GM18526 (cell line): Measurements from ENCODE around the gene RBP3.

Source experiments
- POLR2A ChIP-seq: IDR thresholded peaks from 3 replicates; pipeline ENCODE4 v1.6.1; 2011; ENCODE audit not compliant: insufficient read length; ENCODE audit errors: extremely low read depth

The RBP3 gene

DNA sequence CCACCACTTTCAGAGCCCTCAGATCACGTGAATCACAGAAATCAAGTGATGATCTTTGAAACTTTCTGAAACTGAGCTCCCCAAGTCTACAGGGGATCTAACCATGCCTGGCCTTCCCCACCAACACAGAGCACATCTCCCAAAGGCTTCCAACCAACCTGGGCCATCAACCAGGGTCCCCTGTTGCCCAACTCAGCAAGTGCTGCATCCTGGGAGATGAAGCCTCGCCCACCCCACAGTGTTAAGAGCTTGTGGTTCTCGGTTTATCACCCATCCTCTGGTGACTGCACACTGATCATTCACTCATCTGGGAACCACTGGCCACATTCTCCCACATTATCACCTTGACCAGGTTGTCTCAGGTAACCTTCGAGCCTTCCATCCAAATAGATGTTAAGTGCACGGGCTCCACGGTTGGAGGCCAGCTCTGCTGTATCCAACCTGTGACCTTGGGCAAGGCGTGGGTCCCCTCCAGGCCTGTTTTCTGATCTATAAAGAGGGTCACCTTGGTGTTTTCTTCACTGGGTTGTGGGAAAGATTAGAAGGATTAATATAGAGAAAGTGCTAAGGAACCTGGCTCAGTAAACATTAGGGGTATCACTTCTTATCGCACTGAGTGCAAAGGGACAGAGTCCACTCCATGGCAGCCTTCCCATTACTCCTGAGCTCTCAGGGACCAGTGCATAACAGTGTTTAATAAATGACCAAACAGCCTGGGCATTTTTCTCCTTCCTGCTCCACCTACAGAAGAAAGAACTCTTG lies 32.4 kb downstream of the RBP3 start:
- TF ChIP-seq POLR2A = no peak

DNA sequence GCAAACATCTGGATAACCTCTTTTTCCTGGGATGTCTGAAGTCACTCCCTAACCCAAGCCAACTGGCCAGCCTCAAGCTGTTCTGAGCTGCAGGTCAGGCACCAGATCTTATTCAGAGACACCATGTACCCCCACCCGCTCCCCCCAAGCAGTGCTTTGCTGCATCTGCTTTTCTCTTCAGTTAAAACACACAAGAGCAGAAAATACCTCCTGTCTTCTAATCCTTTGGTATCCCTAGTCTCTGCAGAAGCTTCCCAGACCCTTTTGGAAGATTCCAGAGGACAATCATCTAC lies 32.9 kb downstream of the RBP3 start:
- TF ChIP-seq POLR2A = no peak

DNA sequence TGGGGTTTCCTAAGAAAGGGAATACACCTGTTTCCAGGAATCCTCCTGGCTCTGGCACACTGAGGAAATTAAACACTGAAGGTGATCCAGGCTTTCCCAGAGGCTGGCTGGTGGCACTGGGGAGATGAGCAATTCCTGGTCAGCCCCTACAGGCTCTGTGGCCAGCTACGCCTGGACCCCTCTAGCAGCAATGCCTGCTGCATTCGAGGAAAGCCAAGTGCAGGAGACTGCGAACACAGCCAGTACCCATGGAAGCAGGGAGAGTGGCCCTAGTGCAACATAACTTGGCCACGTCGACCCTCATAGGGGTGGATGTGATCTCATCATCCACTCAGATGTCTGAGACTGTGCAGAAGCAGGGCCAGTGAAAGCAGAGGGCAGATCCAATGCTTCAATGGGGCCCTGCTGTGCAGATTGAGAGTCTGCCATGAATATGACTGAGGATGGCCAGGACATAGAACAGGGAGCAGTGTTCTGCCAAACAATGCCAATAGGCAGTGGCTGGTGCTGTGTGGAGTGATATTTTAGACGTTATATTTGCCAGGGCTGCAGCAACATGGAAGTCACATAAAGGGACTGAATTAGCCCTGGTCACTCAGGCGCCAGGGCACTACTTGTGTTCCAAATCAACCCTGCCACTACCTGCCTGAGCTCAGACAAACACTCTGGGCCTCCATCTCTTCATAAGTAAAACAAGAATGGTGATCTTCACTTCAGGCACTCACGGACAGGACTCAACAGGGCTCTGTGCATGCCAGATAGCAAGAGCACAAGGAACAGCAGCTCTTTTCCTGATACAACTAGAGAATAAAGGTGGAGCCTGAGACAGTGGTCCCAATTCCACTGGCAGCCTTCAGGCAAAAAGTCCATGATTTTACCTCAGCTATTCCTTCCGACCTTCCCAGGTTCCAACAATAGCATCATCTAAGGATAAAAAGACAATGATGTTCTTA lies 33.5 kb downstream of the RBP3 start:
- no peak for TF ChIP-seq POLR2A

DNA sequence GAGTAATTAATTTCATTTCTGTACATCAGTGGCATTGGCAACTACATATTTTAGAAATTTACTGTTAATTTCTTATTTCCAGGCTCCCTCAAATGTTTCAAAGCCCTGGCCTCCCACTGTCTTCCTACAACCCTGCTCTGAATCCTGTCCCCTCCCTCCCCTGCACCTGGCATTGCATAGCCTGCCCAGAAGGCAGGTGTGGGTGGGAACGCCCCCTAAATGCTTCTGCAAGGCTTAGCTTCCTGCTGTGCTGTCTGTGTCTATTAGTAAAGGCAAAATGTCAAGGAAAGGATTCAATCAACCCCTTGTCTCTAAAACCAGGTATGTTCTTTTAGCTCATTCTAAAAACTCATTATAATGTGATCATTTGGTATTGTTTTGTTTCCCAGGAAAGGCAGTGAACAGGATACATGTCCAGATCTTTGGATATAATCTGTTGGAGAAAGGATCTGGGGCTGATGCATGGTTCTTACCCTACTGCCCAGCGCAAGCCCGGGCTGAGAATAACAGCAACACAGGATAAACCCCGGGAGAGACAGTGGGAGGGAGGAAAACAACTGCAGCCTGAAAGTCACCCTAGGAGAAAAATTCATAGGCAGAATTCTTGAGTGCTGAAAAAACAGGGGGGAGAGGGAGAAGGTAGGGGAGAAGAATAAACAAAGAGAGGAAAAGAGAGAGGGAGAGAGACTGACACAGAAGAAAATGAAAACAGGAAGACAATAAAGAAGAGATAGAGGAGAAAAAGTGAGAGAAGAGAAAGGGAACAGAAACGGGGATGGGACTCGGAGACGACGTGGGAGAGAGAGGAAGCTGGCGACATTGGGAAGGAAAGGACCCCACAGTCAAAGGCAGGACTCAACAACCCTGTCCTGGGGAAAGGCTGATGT lies 35.3 kb downstream of the RBP3 start:
- TF ChIP-seq POLR2A = no peak

DNA sequence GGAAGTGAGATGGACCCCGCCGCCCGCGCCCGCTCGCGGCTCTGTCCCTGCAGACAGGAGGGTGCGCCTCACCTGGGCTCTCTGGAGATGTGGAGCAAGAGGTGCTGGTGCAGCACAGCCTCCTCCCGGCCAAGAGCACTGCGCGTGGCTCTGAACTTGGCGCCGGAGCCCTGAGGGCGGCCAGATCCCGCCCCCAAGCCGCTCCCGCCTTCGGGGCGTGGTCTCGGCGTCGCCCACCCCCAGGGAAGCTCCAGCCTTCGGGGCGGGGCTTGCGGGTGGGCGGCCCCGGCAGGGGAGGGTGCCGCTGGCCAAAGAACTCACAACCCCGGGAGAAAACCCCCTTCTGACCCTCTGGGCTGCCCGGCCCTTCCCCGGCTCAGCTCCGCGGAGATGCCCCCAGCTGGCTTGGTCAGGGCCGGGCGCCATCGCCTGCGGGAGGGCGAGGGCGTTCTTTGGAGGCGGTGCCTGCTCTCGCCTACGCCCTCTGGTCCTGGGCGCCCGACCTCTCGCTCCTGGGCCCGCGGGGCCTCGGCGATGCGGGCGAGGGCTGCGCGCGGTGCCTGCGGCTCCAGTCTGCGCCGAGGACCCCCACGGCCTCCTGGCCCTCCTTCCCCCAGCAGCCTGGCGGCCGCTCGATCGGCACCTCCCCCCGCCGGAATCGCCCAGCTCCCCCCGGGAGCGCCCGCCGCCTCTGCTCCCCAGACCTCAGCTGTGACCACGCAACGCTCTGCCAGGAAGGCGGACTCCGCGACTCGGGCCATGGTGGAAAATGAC lies 36.2 kb downstream of the RBP3 start, which contains the start of gene ZNF488:
Gene ZNF488, minus strand, starts transcription at position 146 of the 774 bp plus-strand sequence. CDS start 15,464 bp downstream, outside the sequence.
- no peak for TF ChIP-seq POLR2A

DNA sequence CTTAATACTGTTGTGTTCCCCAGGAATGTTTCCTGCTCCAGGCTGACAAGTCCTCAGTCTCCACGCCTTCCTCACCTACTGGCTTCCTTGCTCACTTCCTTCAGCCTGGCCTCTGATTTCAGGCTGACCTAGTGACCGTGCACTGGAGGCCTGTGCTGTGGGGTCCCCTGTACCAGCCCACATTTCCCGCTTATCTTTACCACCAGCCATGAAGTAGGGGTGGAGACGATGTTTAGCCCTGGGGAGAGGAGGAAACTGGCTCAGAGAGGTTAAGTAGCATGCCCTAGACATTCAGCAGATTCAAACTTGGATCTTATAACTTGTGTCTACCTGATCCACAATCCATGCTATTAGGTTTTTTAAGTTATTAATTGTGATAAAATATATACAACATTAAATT lies 40.7 kb downstream of the RBP3 start:
- no peak for TF ChIP-seq POLR2A

DNA sequence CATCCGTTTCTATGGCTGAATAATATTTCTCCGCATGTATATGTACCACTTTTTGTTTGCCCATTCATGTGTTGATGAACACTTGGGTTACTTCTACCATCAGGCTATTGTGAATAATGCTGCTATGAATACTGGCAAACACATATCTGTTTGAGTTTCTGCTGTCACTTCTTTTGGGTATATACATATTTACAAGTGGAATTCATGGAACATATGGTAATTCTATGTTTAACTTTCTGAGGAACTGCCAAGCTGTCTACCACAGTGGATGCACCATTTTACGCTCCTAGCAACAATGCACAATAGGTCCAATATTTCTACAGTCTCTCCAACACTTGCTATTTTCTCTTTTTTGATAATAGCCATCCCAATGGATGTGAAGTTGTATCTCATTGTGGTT lies 41.5 kb downstream of the RBP3 start:
- TF ChIP-seq POLR2A = no peak

DNA sequence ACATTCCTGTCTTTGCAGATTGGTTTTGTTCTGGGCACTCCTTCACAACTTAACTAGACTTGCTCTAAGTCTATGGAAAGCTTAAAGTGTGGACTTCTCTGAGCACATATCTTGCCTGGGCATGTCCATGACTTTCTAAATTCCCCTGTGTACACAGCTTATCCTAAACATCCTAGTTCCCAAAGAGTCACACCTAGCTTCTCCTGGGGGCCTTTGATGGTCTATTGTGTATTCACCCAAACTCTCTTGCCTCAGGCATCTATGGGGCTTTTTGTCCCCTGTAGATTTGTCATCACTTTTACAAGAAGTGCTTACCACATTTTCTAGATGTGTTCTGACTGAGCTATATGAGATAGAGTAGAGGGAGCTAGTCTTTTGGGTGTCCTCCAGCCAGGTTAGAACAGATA lies 48.2 kb downstream of the RBP3 start:
- TF ChIP-seq POLR2A = no peak

DNA sequence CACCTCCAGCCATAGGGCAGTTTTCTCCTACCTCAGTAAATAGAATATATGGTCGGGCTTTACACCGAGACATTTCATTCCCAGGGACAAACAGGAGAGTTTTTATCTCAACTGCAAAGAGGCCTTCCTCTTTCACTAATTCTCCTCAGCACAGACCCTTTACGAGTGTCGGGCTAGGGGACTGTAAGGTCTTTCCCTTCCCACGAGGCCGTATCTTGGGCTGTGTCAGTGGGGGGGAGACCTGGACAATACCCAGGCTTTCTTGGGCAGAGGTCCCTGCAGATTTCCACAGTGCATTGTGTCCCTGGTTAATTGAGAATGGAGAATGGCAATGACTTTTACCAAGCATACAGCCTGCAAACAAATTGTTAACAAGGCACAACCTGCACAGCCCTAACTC lies 49.1 kb downstream of the RBP3 start:
- no peak for TF ChIP-seq POLR2A

DNA sequence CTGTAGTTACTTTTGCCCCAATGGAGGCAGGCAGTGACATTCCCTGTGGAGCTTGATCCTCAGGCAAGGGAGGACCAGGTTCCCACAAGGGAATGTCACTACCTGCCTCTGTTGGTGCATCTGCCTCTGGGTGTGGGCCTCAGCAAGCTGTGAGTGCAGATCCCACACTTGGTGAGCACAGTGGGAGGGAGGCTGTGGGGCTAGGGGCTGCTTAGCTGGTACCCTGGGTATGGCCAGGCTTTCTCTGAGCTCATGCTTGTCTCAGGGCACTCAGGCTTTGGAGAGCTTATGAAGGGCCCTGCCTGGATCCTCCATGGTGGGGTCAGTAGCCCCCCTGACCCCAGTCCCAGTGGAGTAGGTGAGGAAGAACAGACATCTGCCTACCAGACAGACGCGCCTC lies 52.1 kb downstream of the RBP3 start:
- TF ChIP-seq POLR2A = no peak

DNA sequence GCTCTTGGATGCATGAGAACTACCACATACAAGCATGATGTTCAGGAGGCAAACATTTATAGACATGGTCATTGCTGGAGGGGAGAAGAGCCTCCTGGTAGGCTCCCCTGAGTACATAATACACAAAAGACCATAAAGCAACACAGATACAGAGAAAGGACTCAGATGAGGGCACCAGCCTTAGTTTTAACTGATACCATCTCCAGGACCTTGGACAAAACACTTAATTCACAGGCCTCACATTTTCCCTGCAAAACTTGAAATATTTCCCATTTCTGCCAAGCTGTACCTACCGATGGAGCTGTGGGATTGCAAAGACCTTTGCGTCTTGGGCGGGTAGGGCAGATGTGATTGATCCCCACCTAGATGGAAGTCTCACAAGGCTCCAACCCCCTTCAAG lies 52.6 kb downstream of the RBP3 start:
- TF ChIP-seq POLR2A = no peak

DNA sequence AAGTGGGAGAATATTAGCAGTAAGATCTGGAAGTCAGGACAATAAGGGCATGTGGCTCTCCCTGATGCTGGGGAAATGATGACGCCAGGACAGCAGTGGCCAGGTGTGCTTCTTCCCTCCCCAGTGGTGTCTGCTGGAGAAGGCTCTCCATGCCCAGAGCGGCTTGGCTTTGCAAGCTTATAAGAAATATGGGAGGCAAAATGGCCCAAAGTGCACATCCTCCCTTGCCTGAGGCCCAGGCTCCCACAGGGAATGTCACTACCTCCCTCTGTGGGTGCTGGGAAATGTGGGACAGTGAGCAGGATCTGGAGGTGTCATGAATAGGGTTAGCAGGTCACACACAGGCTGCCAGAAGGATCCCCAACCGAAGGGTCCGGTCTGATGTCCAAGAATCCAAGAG lies 53.0 kb downstream of the RBP3 start:
- no peak for TF ChIP-seq POLR2A

DNA sequence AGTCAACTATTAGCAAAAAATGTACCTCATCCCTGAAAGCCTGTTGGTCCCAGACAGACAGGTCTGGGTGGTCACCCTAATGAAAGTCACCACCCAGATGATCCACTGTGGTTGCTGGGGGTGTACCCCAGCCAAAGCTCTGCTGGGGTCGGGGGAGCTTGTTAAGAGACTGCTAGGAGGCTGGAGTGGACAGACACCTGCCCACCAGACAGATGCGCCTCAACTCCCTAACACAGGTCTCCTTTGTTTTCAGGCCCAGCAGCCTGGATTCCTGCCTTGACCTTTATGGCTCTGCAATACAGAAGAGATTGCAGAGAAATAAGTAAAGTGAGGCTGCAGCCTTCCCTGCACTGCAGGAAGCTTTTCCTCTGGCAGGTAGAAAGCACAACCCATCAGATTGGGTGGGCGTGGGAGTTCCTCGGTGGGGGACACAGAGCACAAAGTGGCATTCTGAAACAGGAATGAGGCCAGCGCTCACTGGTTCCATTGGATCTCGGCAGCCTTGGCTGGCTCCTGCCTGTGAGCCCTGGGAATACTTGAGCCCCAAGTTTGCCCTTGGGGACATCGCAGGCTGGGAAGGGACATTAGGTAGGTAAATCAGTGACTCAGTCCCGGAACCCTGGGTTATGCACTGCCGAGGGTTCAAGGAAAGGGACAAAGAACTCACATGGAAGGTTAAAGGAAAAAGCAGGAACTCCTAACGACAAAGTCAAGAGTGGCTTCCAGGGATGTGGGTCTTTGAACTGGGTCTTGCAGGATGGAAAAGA lies 53.9 kb downstream of the RBP3 start:
- no peak for TF ChIP-seq POLR2A
